ENCODE results near the gene EIF3B. TPM values are rescaled to one million over a fixed set of nuclear protein-coding genes. Genes with fewer than 3 reads are reported as not detected.
"Not testable (repeated sequence)": the region's sequence is repeated elsewhere in the genome, so short reads cannot be mapped to it uniquely, and the experiment has no call there.

Gene EIF3B
- total RNA-seq, 1 donor from 2014 or later, result 196 TPM

DNA sequence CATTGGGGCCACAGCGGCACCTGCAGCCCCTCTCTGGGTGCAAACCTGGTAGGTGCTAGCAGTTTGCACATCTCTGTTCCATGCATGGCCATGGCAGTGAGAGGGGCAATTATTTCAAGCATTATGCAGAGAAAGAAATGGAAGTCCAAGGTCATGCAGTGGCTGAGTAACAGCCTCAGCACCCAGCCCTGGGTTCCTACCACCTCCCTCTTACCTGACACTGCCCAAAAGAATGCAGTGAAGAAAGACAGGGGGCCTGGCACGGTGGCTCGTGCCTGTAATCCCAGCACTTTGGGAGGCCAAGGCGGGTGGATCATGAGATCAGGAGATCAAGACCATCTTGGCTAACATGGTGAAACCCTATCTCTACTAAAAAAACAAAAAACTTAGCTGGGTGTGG lies 43.9 kb downstream of the EIF3B start:
- intact Hi-C loops (cut with micrococcal nuclease), result no loop called here

- intact Hi-C loops (cut with micrococcal nuclease), result loop anchor here (10.0 kb wide), 1 partner anchor 125 kb away; no protein-coding TSS in a partner anchor
Measured at GRCh38 chr7:2399848-2400587, 45.4 kb downstream of the EIF3B start.

DNA sequence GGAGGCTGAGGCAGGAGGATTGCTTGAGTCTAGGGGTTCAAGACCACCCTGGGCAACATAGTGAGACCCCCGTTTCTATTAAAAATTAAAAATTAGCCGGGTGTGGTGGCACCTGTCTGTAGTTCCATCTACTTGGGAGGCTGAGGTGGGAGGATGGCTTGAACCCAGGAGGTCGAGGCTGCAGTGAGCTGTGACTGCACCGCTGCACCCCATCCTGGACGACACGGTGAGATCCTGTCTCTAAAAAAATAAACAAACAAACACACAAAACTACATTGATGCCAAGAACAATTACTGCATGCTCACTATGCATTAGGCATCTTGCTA lies 48.0 kb downstream of the EIF3B start:
- intact Hi-C loops (cut with micrococcal nuclease), result loop anchor here (1.0 to 10.0 kb wide), 4 partner anchors 48 to 153 kb away; partner anchors contain the start of genes BRAT1, EIF3B and SNX8

GRCh38 chr7:2403014-2403717 lies 48.5 kb downstream of the EIF3B start, which contains the start of gene CHST12:
TSS of gene CHST12 (plus strand) at chr7:2403611. CDS start at chr7:2432640, 29,029 bp downstream.
- intact Hi-C loops (cut with micrococcal nuclease), result loop anchor here (1.0 to 10.0 kb wide), 4 partner anchors 49 to 152 kb away; partner anchors contain the start of genes BRAT1, EIF3B and SNX8

- intact Hi-C loops (cut with micrococcal nuclease), result loop anchor here (1.0 to 10.0 kb wide), 4 partner anchors 50 to 151 kb away; partner anchors contain the start of genes BRAT1, EIF3B and SNX8
Measured at GRCh38 chr7:2403718-2404648, 49.4 kb downstream of the EIF3B start.

- intact Hi-C loops (cut with micrococcal nuclease), result loop anchor here (5.0 to 10.0 kb wide), 2 partner anchors 120 to 482 kb away; no protein-coding TSS in a partner anchor
Measured at GRCh38 chr7:2404714-2405119, 50.1 kb downstream of the EIF3B start.

- intact Hi-C loops (cut with micrococcal nuclease), result loop anchor here (5.0 to 10.0 kb wide), 2 partner anchors 120 to 483 kb away; no protein-coding TSS in a partner anchor
Measured at GRCh38 chr7:2405201-2405600, 50.6 kb downstream of the EIF3B start.

DNA sequence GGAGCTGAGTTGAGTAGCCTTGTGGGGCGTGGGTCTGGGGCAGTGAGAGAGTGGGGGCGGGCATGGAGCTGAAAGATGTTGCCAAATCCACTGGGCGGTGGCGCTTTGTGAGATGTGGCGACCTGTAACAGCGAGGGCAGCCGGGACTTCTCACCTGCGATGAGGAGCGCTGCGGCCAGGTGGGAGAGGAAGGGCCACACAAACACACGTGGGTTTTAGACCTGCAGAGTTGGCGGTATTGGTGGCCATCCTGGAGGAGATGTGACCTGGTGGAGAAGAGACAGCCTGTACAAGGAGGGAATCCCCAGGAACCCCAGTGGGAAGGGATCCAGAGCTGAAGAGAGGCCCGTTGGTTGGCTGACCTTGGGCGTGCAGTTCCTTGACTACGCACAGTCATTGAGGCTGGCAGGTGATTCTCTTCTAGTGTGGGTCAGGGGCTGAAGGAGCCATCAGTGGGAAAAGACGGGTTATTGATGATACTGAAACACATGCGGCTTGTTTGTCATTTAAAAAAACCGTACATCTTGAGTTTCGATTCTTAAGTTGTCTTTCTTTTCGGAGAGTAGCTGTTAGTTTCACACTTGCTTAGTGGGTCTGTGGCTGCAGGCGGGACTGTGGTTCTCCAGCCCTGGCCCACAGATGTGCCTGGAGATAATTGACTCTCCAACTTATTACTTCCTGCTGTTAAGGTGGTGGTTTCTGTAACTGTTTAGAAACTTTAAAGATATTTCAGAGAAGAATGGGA lies 51.1 kb downstream of the EIF3B start:
- intact Hi-C loops (cut with micrococcal nuclease), result loop anchor here (5.0 to 10.0 kb wide), 2 partner anchors 119 to 483 kb away; no protein-coding TSS in a partner anchor

- intact Hi-C loops (cut with micrococcal nuclease), result loop anchor here (5.0 to 10.0 kb wide), 2 partner anchors 115 to 488 kb away; no protein-coding TSS in a partner anchor
Measured at GRCh38 chr7:2409745-2410414, 55.3 kb downstream of the EIF3B start.

DNA sequence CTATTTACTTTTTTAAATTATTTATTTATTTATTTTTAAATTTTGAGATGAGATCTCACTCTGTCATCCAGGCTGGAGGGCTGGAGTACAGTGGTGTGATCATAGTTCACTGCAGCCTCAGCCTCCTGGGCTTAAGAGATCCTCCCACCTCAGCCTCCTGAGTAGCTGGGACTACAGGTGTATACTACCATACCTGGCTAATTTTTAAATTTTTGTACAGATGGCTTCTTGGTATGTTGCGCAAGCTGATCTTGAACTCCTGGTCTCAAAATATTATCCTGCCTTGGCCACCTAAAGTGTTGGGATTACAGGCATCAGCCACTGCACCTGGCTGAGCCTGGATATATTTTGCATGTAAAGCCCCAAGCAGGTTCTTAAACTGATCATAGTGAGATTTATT lies 56.4 kb downstream of the EIF3B start:
- intact Hi-C loops (cut with micrococcal nuclease), result no loop called here

DNA sequence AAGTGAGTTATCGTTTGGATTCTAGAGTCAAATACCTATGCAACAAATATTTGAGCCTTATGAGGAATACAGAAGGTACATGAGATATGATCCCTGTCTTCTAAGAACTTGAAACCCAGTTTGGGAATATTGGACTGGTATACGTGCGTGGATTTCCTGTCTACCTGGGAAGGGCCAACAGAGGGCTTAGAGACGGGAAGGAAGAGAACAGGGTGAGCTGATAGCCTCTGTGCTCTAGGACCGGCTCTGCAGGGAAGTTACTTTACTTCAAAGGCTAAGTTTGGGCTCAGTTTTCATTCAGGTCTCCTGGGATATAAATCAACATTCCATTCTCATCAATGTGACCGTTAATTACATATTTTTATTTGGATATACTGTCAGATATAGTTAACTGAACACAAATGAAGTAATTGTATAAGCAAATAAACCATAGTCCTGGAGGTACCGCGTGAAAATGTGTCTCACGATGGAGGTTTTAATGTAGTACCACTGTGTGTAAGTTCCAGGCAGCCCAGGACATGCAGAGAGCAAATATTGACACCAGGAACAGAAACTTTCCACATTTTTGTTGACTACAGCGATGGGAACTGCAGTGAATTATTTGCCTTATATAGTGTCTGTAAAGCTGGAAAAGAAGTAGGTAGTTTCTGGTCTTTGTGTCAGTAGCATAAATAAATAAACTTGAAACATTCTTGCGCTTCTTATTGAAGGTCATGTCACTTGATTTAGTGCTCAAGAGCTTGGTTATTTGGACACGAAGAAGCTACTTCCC lies 57.4 kb downstream of the EIF3B start:
- intact Hi-C loops (cut with micrococcal nuclease), result no loop called here

DNA sequence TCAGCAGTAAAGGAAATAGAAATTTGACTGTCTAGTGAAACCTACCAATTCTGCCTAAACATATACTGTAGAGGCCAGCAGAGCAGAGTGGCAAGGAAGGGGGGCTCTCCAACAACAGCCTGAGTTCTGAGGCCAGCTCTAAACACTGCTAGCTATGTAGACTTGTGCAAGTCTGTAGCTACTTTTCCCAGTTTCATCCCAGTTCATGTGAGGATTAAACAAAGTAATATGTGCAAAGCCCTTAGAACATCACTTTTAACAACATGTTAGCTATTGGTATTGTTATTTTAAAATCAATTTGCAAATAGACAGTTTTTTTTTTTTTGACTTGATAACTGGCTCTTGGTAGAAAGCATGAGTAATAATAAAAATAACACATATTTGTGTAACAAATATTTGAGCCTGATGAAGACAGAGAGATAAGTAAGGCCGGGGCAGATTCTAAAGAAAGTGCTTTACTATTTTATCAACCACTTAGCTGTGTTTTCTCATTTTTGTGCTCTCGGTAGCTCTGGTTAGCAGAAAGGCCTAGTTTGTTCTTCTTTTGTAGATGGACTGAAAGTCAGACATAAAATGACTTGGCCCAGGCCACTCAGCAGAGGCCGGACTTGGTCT lies 58.1 kb downstream of the EIF3B start:
- intact Hi-C loops (cut with micrococcal nuclease), result no loop called here

DNA sequence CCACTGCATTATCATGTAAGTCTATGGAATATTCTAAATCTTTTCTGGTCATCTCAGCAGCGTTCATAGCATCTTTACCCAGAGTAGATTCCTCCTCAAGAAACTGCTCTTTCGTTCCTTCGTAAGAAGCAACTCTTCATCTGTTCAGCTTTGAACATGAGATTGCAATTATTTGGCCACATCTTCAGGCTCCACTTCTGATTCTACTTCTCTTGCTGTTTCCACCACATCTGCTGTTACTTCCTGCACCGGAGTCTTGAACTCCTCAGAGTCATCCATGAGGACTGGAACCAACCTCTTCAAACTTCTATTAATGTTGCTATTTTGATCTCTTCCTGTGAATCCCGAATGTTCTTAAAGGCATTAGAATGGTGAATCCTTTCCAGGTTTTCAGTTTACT lies 61.4 kb downstream of the EIF3B start:
- intact Hi-C loops (cut with micrococcal nuclease), result no loop called here

DNA sequence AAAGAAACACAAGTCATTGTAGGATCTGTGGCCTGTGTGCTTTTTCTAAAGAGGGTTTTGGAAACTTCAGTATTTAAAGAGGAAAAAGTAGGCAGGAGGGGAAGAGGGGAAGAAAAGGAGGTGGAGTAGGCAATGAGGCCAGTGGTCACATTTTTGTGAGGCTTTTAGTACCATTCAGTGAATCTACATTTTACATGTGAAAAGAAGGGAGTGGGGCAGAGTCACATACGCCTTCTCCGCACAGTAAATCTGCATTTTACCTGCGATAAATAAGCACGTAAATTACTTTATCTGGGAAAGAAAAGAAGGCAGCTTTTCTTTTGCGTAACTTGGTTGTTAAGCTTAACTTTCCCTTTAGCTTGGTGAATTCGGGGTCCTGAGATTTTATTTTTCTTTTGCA lies 62.0 kb downstream of the EIF3B start:
- intact Hi-C loops (cut with micrococcal nuclease), result no loop called here

DNA sequence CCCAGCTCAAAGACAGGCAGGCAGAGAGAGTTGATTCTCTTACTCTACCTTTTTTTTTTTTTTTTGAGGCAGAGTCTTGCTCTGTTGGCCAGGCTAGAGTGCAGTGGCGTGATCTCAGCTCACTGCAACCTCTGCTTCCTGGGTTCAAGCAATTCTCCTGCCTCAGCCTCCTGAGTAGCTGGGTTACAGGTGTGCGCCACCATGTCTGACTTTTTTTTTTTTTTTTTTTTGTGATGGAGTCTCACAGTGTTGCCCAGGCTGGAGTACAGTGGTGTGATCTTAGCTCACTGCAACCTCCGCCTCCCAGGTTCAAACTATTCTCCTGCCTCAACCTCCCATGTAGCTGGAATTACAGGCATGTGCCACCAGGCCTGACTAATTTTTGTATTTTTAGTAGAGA lies 62.6 kb downstream of the EIF3B start:
- intact Hi-C loops (cut with micrococcal nuclease), result not testable (repeated sequence)

GRCh38 chr7:2417981-2418481 lies 63.4 kb downstream of the EIF3B start:
- intact Hi-C loops (cut with micrococcal nuclease), result no loop called here

DNA sequence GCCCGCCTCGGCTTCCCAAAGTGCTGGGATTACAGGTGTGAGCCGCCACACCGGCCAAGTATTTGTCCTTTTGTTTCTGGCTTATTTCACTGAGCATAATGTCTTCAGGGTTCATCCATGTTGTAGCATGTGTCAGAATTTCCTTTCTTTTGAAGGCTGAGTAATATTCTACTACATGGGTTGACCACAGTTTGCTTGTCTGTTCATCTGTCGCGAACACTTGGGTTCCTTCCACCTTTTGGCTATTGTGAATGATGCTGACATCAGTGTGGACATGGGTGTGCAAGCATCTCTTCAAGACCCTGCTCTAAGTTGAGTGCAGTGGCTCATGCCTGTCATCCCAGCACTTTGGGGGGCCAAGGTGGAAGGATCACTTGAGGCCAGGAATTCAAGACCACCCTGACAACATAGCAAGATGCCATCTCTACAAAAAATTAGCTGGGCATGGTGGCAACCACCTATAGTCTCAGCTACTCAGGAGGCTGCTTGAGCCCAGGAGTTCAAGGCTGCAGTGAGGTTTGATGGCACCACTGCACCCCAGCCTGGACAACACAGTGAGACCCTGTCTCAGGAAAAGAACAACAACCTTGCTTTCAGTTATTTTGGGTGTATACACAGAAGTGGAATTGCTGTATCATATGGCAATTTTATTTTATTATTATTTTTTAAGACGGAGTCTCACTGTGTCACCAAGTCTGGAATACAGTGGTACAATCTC lies 65.7 kb downstream of the EIF3B start:
- intact Hi-C loops (cut with micrococcal nuclease), result no loop called here

DNA sequence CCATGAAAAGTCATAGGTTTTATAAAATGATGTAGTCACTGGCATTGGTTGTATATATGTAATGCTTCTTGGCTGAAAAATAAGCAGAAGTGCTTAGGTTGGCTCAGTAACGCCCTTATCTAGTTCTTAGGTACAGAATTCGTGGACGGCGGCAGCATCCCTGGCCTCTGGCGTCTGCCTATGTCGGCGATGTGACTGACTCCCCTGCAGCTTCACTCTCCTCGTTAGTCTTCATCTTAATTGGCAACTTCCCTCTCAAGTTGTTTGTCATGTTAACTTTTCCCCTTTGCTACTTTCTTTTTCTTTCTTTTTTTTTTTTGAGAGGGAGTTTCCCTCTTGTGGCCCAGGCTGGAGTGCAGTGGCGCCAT lies 67.3 kb downstream of the EIF3B start:
- intact Hi-C loops (cut with micrococcal nuclease), result no loop called here

All from T-helper 2 cell treated with Interferon-gamma antibody and Interleukin-4, amounts not matched to agents 100 ng/mL and 5 ng/mL, for 36 hours (primary cell).